GM12874 (cell line): Measurements from ENCODE around the gene MLYCD.

Experiments used
- TF ChIP-seq, protein P1 (sequence below): IDR thresholded peaks from 2 replicates; pipeline ENCODE4 v1.5.1; 2011; ENCODE audit warnings: low read depth, mild to moderate bottlenecking, control low read depth, low read length, moderate library complexity; ENCODE audit not compliant: insufficient read depth

The MLYCD gene

DNA sequence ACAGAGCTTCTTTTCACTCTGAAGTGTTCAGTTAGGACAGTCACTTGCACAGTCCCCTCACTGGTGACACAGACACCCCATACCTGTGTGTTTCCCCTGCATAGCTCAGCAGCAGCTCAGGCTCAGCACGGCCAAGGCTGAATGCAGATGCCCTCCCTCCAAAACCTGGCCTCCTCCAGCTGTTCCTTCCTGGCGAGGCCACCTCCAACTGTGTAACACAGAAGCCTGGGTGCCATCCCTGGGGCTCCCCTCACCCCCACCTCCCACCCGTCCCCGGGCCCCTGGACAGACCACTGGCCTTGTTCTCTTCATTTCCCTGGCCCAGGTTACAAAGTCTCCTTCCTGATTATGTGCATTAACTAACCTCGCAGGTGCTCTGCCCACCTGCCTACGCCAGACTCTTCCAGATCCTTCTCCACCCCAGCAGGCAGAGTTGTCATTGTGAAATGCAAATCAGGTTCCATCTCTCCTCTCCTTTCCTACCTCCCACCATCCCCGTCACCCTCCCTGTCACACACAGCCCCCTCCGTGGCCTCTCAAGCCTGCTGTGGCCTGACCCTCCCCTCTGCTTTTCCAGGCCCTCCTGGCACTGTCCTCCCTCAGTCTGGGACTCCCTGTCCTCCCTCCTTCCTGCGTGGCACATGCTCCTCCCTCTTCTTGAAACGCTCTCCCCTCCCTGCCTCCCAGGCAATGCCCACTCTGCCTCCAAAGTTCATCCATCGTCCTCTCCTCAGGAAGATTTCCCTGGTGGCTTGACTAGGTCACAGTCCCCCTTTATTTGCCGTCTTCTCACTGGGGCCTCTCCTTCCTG is 26.4 kb downstream of the MLYCD start:
- TF ChIP-seq, protein P1, sequence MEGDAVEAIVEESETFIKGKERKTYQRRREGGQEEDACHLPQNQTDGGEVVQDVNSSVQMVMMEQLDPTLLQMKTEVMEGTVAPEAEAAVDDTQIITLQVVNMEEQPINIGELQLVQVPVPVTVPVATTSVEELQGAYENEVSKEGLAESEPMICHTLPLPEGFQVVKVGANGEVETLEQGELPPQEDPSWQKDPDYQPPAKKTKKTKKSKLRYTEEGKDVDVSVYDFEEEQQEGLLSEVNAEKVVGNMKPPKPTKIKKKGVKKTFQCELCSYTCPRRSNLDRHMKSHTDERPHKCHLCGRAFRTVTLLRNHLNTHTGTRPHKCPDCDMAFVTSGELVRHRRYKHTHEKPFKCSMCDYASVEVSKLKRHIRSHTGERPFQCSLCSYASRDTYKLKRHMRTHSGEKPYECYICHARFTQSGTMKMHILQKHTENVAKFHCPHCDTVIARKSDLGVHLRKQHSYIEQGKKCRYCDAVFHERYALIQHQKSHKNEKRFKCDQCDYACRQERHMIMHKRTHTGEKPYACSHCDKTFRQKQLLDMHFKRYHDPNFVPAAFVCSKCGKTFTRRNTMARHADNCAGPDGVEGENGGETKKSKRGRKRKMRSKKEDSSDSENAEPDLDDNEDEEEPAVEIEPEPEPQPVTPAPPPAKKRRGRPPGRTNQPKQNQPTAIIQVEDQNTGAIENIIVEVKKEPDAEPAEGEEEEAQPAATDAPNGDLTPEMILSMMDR = no peak

DNA sequence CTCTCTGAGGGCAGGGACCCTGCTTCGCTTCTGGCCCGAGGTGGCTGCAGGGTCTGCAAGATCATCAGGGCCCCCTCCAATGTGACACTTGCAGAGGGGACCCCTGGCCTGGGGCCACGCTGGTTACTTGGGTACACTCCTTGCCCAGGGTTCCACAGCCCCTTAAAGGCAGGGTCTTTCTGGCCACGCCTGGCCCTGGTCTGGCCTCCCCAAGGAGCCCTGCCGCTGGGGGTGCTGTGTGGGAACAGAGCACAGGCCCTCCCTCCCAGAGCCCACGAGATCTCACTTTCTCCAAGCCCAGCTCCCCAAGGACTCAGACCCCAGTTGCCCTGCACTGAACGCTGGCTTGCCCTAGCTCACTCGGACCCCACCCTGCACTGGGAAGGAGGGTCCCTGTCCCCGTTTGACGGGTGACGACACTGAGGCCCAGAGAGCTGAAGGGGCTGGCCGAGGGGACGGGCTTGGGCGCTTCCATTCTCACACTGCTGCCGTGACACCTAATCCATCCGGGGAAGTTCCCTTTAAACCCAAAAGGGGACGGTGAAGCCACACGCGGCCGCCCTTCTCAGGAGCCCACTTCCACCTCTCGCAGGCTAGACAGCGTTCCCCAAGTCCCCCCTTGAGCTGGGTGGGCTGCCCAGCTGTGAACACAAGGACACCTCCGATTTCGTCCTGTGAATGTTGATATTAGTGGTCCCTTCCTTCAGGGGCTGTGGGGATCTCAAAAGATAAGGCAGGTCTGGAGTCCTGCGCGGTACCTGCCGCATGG is 27.2 kb downstream of the MLYCD start:
- TF ChIP-seq, protein P1 = no peak

DNA sequence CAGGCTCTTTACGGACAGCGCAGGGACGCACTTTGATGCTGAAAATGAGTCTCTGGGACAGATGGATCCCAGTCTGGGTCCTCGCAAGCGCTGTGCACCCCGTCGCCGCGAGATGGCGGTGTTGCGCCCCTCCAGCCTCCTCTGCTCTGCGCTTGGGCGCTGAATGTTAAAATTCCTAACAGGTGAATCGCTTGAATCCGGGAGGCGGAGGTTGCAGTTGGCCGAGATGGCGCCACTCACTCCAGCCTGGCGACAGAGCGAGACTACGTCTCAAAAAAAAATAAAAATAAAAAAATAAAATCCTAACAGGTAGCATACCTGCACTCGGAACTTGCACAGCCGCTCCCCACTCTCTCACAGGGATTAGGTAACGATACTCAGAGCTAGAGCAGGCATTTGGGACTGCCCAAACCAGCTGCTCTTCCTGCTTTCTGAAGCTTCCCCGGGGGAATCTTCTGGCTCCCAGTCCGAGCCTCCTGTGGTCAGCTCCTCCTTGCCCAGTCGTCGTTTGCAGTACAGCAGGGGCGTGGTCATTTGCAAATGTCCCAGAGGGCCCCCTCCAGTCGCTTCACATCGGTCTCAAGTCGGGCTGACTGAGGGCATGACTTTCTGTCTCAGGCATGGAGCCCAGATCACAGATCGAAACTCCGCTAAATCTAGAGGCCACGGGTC is 27.9 kb downstream of the MLYCD start:
- TF ChIP-seq, protein P1 = peak; percentile 97

DNA sequence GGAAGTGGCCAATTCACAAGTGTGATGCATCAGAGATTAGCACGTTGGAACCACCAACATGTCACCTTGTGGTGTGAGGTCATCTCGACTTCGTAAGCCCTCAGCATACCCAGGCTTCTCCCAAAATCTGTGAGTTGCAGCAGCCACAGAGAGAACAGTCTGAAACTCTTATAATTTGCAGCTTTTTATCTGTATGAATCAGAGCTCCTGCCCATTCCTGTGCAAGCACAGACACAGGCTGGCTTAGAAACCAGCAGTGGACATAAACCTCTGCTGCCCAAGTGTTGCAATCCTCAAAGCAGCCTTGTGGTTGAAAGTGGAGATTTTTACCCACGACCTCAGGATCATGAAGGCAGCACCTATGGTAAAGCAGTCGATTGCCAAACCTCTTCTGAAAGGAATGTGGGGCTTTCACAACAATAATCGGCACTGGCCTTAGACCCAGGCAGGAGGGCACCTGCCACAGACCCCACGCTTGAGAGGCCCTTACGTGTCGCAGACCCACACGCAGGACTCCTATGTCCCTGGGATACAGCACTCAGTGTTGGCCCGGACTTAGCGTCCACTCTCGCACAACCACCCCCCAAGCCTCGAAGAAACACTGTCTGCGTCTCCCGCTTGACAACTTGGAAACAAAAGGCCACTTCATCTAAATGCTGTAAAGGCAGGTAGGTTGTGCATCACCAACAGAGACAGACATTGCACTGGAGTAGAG is 29.6 kb downstream of the MLYCD start:
- TF ChIP-seq, protein P1 = no peak

DNA sequence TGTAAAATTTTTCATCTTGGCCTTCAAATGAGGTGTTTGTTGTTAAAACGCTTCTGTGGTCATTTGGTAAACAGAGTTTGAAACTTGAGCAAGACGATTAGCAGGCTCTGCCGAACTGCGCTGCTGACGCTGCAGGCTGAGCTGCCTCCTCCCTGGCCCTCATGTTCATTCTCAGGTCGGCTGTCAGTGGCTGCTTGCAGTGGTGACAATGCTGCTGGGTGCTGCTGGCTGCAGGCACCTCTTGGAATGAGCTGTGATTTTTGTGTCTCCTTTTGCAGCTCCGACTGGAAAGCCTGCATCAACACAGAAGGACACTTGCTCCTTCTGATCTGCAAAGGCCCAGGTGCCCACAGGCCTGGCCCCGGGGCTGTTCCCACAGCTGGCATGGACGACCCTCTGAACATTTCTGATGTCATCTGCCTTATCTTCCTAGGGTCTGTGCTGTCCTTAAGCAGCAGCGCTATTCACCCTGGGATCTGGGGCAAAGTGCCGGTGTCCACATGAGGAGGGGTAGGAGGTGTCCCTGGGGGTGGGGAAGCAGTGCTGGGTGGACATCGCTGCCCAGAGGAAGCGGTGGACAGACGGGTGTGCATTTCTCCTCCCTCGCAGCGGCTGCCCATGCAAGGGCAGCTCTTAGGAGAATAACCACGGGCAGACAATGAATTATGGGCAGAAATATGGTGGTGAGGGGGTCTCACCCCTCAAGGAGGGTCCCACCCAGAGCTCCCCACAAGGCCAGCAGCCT is 31.1 kb downstream of the MLYCD start:
- TF ChIP-seq, protein P1 = no peak

DNA sequence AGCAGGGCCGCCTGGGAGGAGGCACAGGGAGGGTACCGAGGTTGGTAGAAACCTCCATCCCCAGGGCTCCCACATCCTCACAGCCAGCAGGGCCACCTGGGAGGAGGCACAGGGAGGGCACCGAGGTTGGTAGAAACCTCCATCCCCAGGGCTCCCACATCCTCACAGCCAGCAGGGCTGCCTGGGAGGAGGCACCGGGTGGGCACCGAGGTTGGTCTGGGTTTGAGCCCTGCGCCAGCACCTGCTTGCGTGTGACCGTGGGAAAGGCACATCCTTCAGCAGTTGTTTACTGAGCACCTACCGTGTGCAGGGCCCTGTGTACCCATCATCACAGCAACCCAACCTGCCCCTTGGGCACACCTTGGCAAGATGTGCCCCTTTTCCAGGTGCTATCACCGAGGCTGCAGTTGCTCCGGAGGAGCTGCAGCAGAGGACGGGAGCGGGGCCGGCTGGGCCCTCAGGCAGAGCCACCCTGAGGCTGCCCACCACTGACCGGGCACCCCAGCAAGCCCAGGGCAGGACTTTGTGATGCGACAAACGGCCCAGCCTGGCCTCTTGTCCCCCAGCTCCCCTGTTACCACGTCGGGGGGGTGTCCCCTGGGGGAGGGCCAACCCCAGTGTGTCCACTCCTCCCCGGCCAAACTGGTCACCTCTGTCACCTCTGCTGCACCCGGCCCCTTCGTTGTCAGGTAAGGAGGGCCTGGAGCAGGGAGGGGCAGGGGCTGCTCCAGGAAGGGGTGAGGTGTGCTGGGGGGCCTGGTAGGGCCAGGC is 32.0 kb downstream of the MLYCD start:
- TF ChIP-seq, protein P1 = no peak
